Endometrium (tissue), 2 donors: ENCODE results near the gene LMNTD2.
A peak's percentile ranks its signal among the peaks of the same experiment; 100 is the strongest.

Experiments
- FAIRE-seq: peaks from 2 replicates; lab custom pipeline; 2012; peaks lifted over from hg19 to GRCh38; lab: Jason Lieb, UNC
- donor health status: control.
- donor health status: control.

The LMNTD2 gene

DNA sequence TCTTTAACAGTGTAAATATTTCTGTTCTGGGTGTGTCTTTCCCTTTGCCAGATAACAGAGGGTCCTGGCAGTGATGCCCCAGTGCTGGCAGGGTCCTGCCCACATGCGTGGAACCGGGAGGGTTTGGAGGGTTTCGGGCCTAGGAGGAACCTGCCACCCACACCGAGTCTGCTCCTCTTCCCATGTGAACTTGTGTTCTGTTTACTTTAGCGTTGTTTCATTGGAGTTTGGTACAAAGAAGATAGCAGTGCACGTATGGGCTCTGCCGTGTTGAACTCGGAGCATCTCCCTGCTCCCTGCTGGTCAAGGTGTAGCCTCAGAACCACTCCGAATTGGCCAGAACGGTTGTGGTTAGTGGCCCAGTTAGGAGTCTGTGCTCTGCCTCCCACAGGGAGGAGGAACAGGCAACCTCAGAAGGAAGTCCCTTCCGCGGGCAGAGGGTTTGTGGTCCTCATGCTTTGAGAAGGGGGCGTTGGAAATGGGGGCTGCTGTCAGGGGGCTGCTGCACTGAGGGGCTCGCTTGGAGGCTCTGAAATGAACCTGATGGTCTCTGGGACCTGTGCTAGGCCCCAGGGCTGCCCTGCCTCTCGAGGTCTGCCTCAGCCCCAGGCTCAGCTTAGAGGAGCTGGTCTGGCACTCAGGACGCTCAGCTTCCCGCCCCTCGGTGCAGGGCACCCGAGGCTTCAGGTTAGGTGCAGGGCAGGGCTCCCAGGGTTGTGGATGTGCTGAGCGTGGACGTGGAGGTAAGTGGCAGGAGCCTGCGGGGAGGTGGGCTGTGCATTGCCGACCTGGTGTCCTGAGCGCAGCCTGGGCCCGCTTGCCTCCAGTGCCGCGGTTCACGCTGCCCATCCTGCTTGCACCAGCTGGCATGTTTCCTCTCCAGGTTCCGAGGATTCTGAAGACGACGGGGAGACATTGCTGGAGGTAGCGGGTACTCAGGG, 26.1 kb upstream of the LMNTD2 start:
- FAIRE-seq, result no peak

DNA sequence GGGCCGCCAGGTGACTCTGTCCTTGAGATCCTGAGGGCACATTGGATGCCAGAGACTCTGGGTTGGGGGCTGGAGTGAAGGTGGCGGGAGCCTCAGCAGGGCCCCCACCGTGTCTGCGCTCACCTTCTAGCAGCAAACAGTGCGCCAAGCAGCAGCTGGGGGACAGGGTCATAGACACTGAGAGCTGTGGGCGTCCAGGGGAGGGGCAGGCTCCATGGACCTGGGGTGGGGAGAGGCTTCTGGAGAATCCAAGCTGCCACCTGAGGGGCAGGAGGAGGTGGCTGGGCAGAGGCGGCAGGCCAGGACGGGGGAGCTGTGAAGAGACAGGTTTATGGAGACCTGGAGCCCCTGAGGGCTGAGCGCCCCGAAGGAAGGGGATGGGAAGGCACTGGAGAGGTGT, 23.7 kb upstream of the LMNTD2 start:
- no peak for FAIRE-seq

DNA sequence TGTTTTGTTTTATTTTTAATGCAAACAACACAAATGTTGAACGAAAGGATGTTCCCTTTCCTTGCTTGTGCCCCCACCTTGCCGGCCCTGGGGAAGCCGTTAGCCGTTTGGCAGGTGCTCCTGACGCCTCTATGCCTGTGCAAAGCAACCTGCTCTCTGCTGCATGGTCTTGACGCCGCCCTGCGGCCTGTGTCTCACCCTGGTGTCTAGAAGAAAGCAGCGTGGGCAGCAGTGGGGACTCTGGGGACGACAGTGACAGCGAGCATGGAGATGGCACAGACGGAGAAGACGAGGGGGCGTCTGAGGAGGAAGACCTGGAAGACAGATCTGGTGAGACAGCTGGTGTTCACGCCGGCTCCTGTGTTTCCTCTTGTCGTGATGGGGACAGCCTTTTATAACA, 21.2 kb upstream of the LMNTD2 start:
- no peak for FAIRE-seq

- FAIRE-seq, result no peak
Observed at GRCh38 chr11:581342-581741, 20.8 kb upstream of the LMNTD2 start.

DNA sequence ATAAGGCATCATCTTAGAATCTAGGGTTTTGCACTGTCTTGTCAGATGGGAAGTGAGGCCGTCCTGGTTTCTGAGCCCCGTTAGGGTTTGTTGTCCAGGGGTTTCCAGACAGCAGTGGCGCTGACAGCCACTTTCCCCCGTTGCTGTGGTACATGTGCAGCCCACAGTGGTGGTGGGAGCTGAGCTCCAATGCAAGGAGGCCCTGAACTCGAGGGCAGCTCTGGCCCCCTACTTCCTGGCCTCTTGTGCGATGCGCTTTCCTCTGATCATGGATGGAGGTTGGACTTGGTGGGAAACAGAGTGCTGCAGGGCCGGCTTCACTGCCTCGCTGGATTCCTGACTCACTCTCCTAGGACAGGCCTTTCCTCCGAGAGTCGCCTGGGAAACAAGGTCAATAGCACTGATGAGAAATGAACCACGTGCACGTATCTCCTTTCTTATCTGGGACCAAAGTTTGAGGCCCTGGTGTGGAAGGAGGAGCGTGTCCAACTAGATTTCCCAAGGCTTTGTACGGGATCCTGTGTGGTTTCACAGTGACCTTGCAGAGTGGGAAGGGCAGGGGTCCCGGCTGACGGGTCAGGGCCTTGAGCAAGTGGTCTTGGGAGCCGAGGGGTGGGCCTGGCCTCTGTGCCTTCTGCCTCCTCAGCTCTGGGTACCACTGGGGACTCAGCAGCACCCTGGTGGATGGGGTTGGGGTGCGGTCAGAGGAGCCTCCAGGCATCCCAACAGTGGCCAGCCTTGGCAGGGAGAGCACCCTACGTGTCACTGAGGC, 19.5 kb upstream of the LMNTD2 start:
- FAIRE-seq, result no peak

GRCh38 chr11:578276-579035, 17.9 kb upstream of the LMNTD2 start:
- FAIRE-seq, result no peak

- no peak for FAIRE-seq
Observed at GRCh38 chr11:577611-577894, 17.0 kb upstream of the LMNTD2 start.

- FAIRE-seq, result no peak
Observed at GRCh38 chr11:576811-577610, 16.5 kb upstream of the LMNTD2 start.

GRCh38 chr11:575996-576768, 15.6 kb upstream of the LMNTD2 start, which contains the start of gene PHRF1:
Gene PHRF1, plus strand, starts transcription at chr11:576470. Its CDS starts 5,043 bp downstream, at chr11:581513.
- FAIRE-seq, result no peak

- FAIRE-seq, result no peak
Observed at GRCh38 chr11:575313-575995, 14.9 kb upstream of the LMNTD2 start.

DNA sequence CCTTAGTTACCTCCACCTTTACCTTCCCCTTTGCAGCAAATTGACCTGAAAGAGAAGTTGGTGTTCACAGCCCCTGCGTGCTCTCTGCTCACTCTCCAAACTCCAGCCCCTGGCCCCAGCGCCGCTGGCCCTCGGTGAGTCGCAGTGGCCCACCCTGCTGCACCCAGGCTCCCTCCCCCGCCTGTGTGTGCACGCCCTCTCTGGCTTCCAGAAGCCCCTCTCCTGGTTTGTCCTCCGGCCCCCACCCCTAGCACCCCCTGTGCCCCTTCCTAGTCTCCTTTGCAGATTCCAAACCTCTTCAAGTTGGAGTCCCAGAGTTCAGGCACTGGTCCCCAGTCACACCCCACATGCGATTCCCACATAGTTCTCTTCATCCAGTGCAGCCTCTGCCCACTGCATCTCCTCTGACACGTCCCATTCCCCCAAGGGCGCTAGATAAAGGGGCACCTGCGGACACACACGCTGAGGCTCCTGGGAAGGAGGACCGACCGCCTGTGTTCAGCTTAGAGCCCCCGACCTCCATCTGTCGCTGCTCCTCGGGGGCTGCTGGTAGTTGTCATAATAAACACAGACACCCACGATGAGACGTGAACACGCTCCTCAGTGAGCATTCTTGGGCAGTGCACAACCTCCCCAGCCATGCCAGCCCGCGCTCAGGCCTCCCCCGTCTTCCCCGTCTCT, 14.2 kb upstream of the LMNTD2 start:
- FAIRE-seq, result no peak

GRCh38 chr11:574031-574570, 13.6 kb upstream of the LMNTD2 start:
- peak; percentile 91 for FAIRE-seq

DNA sequence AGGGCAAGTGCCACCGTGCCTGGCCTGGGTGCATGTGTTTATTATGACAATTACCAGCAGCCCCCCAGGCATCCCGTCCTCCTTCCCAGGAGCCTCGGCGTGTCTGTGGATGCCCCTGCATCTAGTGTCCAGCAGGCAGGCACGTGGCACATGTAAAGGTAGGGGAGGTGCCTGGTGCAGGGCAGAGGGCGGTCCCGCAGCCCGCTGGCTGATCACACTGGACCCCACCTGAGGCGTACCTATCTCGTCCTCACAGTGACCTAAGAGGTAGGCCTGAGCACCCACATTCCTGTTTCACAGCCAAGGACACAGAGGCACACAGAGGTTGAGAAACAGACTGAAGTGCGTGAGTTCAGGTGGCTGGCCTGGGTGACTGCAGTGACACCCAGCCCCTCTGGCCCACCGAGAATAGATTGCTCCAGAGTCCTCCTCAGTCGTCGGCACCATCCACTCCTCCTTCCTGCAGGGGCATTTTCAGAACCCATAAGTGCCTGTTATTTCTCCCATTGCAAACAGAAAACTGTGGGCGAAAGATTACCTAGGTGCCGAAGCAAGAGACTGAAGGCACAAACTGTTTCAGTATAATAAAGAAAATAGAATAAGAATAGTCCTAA, 12.7 kb upstream of the LMNTD2 start:
- no peak for FAIRE-seq

DNA sequence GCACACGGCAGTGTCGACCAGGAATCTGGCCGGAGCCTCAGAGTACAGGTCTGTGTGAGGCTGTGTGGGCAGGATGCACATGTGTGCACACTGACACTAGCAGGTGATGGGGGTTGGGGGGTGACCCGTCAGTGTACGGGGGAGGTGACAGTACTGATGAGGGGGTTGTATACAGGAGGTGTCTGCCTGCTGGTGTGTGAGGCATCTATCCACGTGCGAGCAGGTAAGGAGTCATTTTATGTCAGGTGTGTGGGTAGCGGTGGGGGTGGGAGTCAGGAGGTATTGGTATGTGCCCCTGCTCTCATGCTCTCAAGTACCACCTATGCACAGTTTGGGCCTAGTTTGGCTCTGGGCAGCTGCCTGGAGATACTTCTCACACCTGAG, 11.3 kb upstream of the LMNTD2 start:
- no peak for FAIRE-seq

- no peak for FAIRE-seq
Observed at GRCh38 chr11:569158-569885, 8.8 kb upstream of the LMNTD2 start.

DNA sequence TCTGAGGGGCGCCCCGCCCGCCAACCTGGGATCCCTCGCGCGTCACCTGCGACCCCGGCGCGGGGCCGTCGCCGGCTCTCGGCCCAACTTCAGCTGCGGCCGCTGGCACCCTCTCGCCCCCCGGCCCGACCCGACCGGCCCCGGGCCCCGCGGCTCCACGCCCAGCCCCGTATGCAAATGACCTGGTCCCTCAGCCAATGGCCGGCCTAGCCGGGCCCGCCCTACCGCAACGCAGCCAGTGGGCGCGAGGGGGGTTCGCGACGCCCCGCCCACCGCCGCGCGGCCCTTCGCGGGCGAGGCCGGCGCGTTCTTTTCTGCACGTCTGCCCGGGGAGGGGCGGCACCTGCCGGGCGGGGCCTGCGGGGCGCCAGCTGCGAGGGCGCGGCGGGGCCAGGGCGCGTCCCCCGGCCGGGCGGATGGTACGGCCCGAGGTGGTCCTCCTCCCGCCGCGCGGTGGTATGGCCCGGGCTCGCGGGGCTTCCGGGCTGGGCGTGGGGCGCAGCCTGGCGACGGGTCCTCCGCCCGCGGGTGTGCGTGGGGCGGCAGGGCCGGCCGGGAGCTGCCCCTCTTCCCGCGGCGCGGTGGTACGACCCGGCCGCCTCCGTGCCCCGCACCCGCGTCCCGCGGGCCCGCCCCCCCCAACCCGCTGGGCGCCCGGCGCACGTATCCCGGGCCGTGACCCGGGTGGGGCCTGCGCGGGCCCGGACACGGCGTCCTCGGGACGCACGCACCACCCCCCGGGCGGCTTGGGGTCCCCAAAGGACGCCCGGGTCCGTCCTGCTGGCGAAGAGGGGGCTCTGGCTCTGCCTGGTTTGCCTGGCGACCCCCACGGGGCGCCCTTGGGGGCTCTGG, 8.0 kb upstream of the LMNTD2 start:
- FAIRE-seq, result no peak

DNA sequence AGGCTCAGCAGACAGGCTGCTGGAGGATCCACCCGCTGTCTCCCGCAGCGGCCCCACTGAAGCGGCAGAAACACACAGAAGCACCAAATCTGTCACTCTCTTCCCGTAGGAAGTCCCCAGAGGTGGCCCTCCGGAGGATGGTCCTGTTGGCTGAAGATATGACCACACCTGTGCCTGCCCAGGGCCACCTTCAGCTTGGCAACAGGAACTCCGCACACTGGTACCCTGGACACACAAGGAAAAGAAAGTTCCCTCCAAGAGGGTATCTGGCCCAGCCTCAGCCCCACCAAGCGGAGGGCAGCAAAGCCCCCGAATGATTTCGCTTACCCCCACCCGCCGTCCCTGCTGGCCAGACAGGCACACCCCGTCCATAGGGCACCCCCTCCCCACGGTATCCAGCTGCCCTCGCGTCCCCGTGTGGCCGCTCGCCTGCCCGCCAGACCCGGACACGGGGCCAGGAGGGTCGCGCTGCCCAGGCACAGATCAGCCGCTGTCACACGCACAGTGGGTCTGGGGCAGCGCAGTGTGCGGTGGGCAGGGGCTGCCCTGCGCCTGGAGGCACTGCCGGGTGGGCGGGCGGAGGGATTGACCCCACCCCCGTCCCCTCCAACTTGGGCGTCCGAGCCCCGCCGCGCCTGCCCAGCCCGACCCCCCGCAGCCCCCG, 7.2 kb upstream of the LMNTD2 start:
- FAIRE-seq, result no peak
